Adrenal gland (tissue), 12 donors: ENCODE measurements around the gene NLRC5. TPM values are rescaled to one million over a fixed set of nuclear protein-coding genes. Genes with fewer than 3 reads are reported as not detected.

ENCODE experiments used
- DNase-seq, 7 donors: peaks; one replicate each; pipeline ENCODE4 v3.0.0-alpha.2; 2019 to 2020
- H3K27ac ChIP-seq, 5 donors: fragments of 200-600 bp; sonication (generic) in 4 of 5; 1 replicate in 3 of 5; 2 replicates in 2 of 5; pipeline versions ENCODE4 v1.5.1 to v1.8.0; 2016 to 2020; ENCODE audit warnings: mild to moderate bottlenecking in 1 of 5
- H3K27me3 ChIP-seq: fragments of 200-600 bp; 2 replicates; pipeline ENCODE4 v1.8.0; 2021
- H3K36me3 ChIP-seq, 2 donors: fragments of 200-600 bp; replicated peaks in 1 of 2; 1 replicate in 1 of 2; 2 replicates in 1 of 2; pipeline versions ENCODE4 v1.5.1 to v1.8.0; 2018 to 2022
- H3K4me1 ChIP-seq, 2 donors: fragments of 200-600 bp; replicated peaks in 1 of 2; 1 replicate in 1 of 2; 2 replicates in 1 of 2; pipeline versions ENCODE4 v1.5.1 to v1.8.0; 2018 to 2021
- H3K4me3 ChIP-seq, 4 donors: fragments of 200-600 bp; sonication (generic) in 3 of 4; one replicate each; pipeline ENCODE4 v1.5.1; 2016 to 2018
- H3K9me3 ChIP-seq, 3 donors: fragments of 200-600 bp; sonication (generic) in 1 of 3; replicated peaks in 1 of 3; 1 replicate in 2 of 3; 2 replicates in 1 of 3; pipeline versions ENCODE4 v1.5.1 to v1.8.0; 2016 to 2021
- CTCF ChIP-seq, 6 experiments: fragments of 450-650 bp in 4 of 6; fragments of 200-600 bp in 2 of 6; sonication (generic) in 1 of 6; IDR thresholded peaks; 1 replicate in 5 of 6; 2 replicates in 1 of 6; pipeline versions ENCODE4 v1.5.1 to v1.8.0; 2016 to 2021; ENCODE audit warnings: antibody characterized with exemption in 6 of 6, mild to moderate bottlenecking in 2 of 6, moderate library complexity in 1 of 6
- POLR2A ChIP-seq, 2 donors: fragments of 450-650 bp; IDR thresholded peaks; one replicate each; pipeline ENCODE4 v1.6.1; 2017; ENCODE audit warnings: antibody characterized with exemption in 2 of 2, mild to moderate bottlenecking in 2 of 2, moderate library complexity in 1 of 2
- WGBS, 4 donors: extraction: QIAGEN DNeasy Blood & Tissue Kit in 2 of 4; methylation state at CpG; one replicate each; pipeline versions ENCODE4 v1.1.5 to v1.1.7; 2013 to 2017; 5-methylcytosine and 5-hydroxymethylcytosine counted together
- intact Hi-C, 2 donors: fragments of 100-400 bp; cut with DNase I; formaldehyde crosslinking; loops; one replicate each; pipeline versions ENCODE4 v1.14.1 to v1.15.0; 2022 to 2023
- polyA plus RNA-seq, 3 donors: library from polyadenylated mRNA; stranded (reverse); fragments of 200-250 nt in 2 of 3; fragments of 350-450 nt in 1 of 3; fragmentation: Illumina TruSeq in 1 of 3; extraction: RNeasy Lipid Tissue Mini Kit (QIAGEN cat#74804) in 1 of 3; gene quantifications; one replicate each; pipeline ENCODE4 v1.2.3, GENCODE V29; 2013 to 2014
- total RNA-seq, 9 donors: library from RNA; depleted of rRNA in 4 of 9; stranded (reverse); fragments of >200 nt in 4 of 9; fragments of 120-200 nt in 1 of 9; fragmentation: NEBNext Ultra II Directional in 1 of 9; extraction: Animal tissue kit (Norgen Biotek cat#: 25700) in 1 of 9; gene quantifications; one replicate each; pipeline versions ENCODE4 v1.1.0 to v1.2.4, GENCODE V29; 2013 to 2023
- donor health status: healthy with polysubstance abuse.
- donor health status: Bipolar disorder and iron deficiency.
- donor health status: DM: yes; HTN: yes; CAD: no.
- donor health status: DM: no; HTN: no; CAD: no.
- donor health status: DM: no; HTN: no; CAD: no.
- donor health status: DM: yes; HTN: yes; CAD: no.

The NLRC5 gene
- total and polyA plus RNA-seq, 12 donors = 6.0 to 89.0 (median 26.6) TPM

- Histone ChIP-seq H3K4me3 (no peak overlapping the region), H3K9me3 (no peaks in the 10 kb centered on the region), H3K27ac (no peak overlapping the region), H3K4me1 (no peaks in the 10 kb centered on the region), H3K27me3 (no peaks in the 10 kb centered on the region), H3K36me3 (peaks cover 0 to 17% of the 10 kb centered on the region in 2 donors)
- no peak for DNase-seq
- intact Hi-C loops = loop anchor here in 1 of 2 donors (10.0 kb wide), 1 partner anchor 190 kb away; the partner anchor contains the start of gene SLC12A3
- TF ChIP-seq CTCF (IDR thresholded peaks at IDR 0.05) (no peak), POLR2A (IDR thresholded peaks at IDR 0.05) (no peak)
- 85 to 90% (median 90%) methylated on average over 3 to 7 of the region's 7 CpGs for WGBS, 4 donors
Observed at GRCh38 chr16:57054771-57055170, 65.4 kb downstream of the NLRC5 start.

GRCh38 chr16:57055671-57056070 lies 66.3 kb downstream of the NLRC5 start:
- Histone ChIP-seq H3K9me3 (no peaks in the 10 kb centered on the region), H3K27ac (no peak overlapping the region), H3K4me1 (peaks cover 0 to 1% of the 10 kb centered on the region in 2 donors), H3K4me3 (no peak overlapping the region), H3K27me3 (no peaks in the 10 kb centered on the region), H3K36me3 (peaks cover 0 to 17% of the 10 kb centered on the region in 2 donors)
- no peak for TF ChIP-seq CTCF (IDR thresholded peaks at IDR 0.05)
- no peak for TF ChIP-seq POLR2A (IDR thresholded peaks at IDR 0.05)
- no peak for DNase-seq
- 93 to 96% (median 94%) methylated on average over 6 of the region's 6 CpGs for WGBS, 4 donors
- intact Hi-C loops = loop anchor here in 1 of 2 donors (10.0 kb wide), 1 partner anchor 191 kb away; the partner anchor contains the start of gene SLC12A3

- TF ChIP-seq CTCF (IDR thresholded peaks at IDR 0.05) = no peak
- no peak for DNase-seq
- Histone ChIP-seq H3K36me3 (peaks cover 0 to 17% of the 10 kb centered on the region in 2 donors), H3K9me3 (no peaks in the 10 kb centered on the region), H3K4me1 (peaks cover 6 to 13% of the 10 kb centered on the region in 2 donors), H3K27me3 (no peaks in the 10 kb centered on the region), H3K27ac (no peak overlapping the region), H3K4me3 (no peak overlapping the region)
- intact Hi-C loops = loop anchor here in 1 of 2 donors (10.0 kb wide), 1 partner anchor 194 kb away; the partner anchor contains the start of gene SLC12A3
- WGBS, 4 donors = 65 to 76% (median 75%) methylated on average over 5 to 9 of the region's 9 CpGs
Observed at GRCh38 chr16:57058291-57058861, 69.0 kb downstream of the NLRC5 start.

- DNase-seq = peak in 1 of 7 donors; percentile 11
- Histone ChIP-seq H3K4me3 (no peak overlapping the region), H3K9me3 (no peaks in the 10 kb centered on the region), H3K27ac (peak overlapping the region in 4 of 5 donors; percentile 34 to 85 (median 74)), H3K4me1 (peaks cover 6 to 13% of the 10 kb centered on the region in 2 donors), H3K27me3 (no peaks in the 10 kb centered on the region), H3K36me3 (peaks cover 0 to 9% of the 10 kb centered on the region in 2 donors)
- 68 to 85% (median 79%) methylated on average over 8 to 9 of the region's 9 CpGs for WGBS, 4 donors
- intact Hi-C loops = no loop called here
- no peak for TF ChIP-seq POLR2A (IDR thresholded peaks at IDR 0.05)
- no peak for TF ChIP-seq CTCF (IDR thresholded peaks at IDR 0.05)
Observed at GRCh38 chr16:57060323-57061083, 71.1 kb downstream of the NLRC5 start.
